Stimulated activated CD4-positive, alpha-beta T cell treated with anti-CD3 and anti-CD28 coated beads, TNF-alpha, amount 100 ng/mL, for 24 hours (primary cell): Measurements from ENCODE around the gene TNPO3.

Experiments used
- DNase-seq, 3 experiments: peaks; one replicate each; pipeline ENCODE4 v3.0.0-alpha.2; 2020; ENCODE audit warnings: low read depth in 3 of 3

The TNPO3 gene

GRCh38 chr7:128906766-128907559 is 147.9 kb downstream of the TNPO3 start:
- no peak for DNase-seq

GRCh38 chr7:128906001-128906765 is 148.7 kb downstream of the TNPO3 start:
- DNase-seq: no peak

GRCh38 chr7:128904381-128905197 is 150.3 kb downstream of the TNPO3 start:
- no peak for DNase-seq
